Thyroid gland (tissue), 4 donors: ENCODE data around the gene ATXN7L1. TPM values are rescaled to one million over a fixed set of nuclear protein-coding genes. Genes with fewer than 3 reads are reported as not detected.
"Not testable (repeated sequence)": the region's sequence is repeated elsewhere in the genome, so short reads cannot be mapped to it uniquely, and the experiment has no call there.

Experiments used
- DNase-seq, 2 donors: peaks; one replicate each; pipeline ENCODE4 v3.0.0-alpha.2; 2019
- H3K27ac ChIP-seq, 3 donors: fragments of 200-600 bp; sonication (generic); 1 replicate in 2 of 3; 2 replicates in 1 of 3; pipeline ENCODE4 v1.5.1; 2016 to 2019; ENCODE audit warnings: mild to moderate bottlenecking in 1 of 3, moderate library complexity in 1 of 3
- H3K27me3 ChIP-seq: fragments of 200-600 bp; sonication (generic); one replicate; pipeline ENCODE4 v1.5.1; 2019
- H3K36me3 ChIP-seq, 2 donors: fragments of 200-600 bp; sonication (generic); one replicate each; pipeline ENCODE4 v1.5.1; 2016 to 2019
- H3K4me1 ChIP-seq, 2 donors: fragments of 200-600 bp; sonication (generic); one replicate each; pipeline ENCODE4 v1.5.1; 2017 to 2019
- H3K4me3 ChIP-seq, 3 donors: fragments of 200-600 bp; sonication (generic); replicated peaks in 1 of 3; 1 replicate in 2 of 3; 2 replicates in 1 of 3; pipeline ENCODE4 v1.5.1; 2016; ENCODE audit warnings: mild to moderate bottlenecking in 1 of 3
- H3K9me3 ChIP-seq: fragments of 200-600 bp; sonication (generic); one replicate; pipeline ENCODE4 v1.5.1; 2017
- POLR2A ChIP-seq, 2 donors: fragments of 450-650 bp; IDR thresholded peaks; one replicate each; pipeline ENCODE4 v1.6.1; 2017; ENCODE audit warnings: antibody characterized with exemption in 2 of 2, mild to moderate bottlenecking in 2 of 2, moderate library complexity in 1 of 2
- WGBS, 2 donors: methylation state at CpG; one replicate each; pipeline ENCODE4 v1.1.5; 2017; 5-methylcytosine and 5-hydroxymethylcytosine counted together
- intact Hi-C: fragments of 100-400 bp; cut with DNase I; formaldehyde crosslinking; loops from one replicate; pipeline ENCODE4 v1.15.1; 2023
- total RNA-seq, 4 donors: library from RNA; depleted of rRNA; stranded (reverse); fragments of >200 nt; gene quantifications; one replicate each; pipeline ENCODE4 v1.2.3, GENCODE V29; 2016
- TF ChIP-seq, protein P1 (sequence below), 6 experiments: fragments of 200-600 bp in 3 of 6; fragments of 450-650 bp in 3 of 6; sonication (generic) in 3 of 6; IDR thresholded peaks; one replicate each; pipeline ENCODE4 v1.5.1; 2016 to 2019; ENCODE audit warnings: antibody characterized with exemption in 6 of 6, mild to moderate bottlenecking in 2 of 6, inconsistent platforms in 1 of 6, moderate library complexity in 1 of 6

ATXN7L1 gene
- total RNA-seq, 4 donors from 2014 or later = 21.8 to 24.4 (median 22.8) TPM

GRCh38 chr7:105792488-105793370 lies 83.7 kb downstream of the ATXN7L1 start:
- WGBS, 2 donors = 90 to 92% methylated on average over 8 of the region's 8 CpGs
- Histone ChIP-seq H3K27ac (no peak overlapping the region), H3K36me3 (no peaks in the 10 kb centered on the region)

GRCh38 chr7:105791926-105792325 lies 84.5 kb downstream of the ATXN7L1 start:
- intact Hi-C loops = no loop called here

More at GRCh38 chr7:105792488-105793370, 83.7 kb downstream of the ATXN7L1 start:
- intact Hi-C loops = no loop called here
- Histone ChIP-seq H3K4me3 (no peak overlapping the region), H3K4me1 (no peaks in the 10 kb centered on the region), H3K27me3 (no peaks in the 10 kb centered on the region), H3K9me3 (no peaks in the 10 kb centered on the region)
- DNase-seq = no peak
- TF ChIP-seq, protein P1, sequence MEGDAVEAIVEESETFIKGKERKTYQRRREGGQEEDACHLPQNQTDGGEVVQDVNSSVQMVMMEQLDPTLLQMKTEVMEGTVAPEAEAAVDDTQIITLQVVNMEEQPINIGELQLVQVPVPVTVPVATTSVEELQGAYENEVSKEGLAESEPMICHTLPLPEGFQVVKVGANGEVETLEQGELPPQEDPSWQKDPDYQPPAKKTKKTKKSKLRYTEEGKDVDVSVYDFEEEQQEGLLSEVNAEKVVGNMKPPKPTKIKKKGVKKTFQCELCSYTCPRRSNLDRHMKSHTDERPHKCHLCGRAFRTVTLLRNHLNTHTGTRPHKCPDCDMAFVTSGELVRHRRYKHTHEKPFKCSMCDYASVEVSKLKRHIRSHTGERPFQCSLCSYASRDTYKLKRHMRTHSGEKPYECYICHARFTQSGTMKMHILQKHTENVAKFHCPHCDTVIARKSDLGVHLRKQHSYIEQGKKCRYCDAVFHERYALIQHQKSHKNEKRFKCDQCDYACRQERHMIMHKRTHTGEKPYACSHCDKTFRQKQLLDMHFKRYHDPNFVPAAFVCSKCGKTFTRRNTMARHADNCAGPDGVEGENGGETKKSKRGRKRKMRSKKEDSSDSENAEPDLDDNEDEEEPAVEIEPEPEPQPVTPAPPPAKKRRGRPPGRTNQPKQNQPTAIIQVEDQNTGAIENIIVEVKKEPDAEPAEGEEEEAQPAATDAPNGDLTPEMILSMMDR (IDR thresholded peaks at IDR 0.05) = no peak
- TF ChIP-seq POLR2A (IDR thresholded peaks at IDR 0.05) = no peak

DNA sequence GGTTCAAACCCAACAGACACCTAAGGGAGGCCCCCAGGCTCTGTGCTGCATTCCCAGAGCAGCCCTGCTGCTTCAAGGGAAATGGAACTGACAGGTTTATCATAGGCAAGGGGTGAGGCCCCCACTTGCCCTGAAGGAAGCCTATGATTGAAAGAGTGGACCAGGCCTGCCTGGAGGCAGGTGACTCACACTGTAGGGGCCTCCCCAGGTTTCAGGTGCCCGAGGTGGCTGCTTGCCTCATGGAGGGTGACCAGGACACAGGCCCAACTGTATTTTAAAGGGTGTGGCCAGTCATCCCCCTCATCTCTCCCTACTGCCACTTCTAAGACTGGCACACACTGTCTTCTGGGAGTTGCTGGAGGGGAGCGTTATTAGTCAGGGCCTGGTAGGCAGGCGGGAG lies 85.4 kb downstream of the ATXN7L1 start:
- Histone ChIP-seq H3K27me3 (no peaks in the 10 kb centered on the region), H3K36me3 (no peaks in the 10 kb centered on the region), H3K9me3 (no peaks in the 10 kb centered on the region), H3K4me3 (no peak overlapping the region), H3K4me1 (no peaks in the 10 kb centered on the region), H3K27ac (no peak overlapping the region)
- WGBS, 2 donors = 95 to 96% methylated on average over 2 to 3 of the region's 3 CpGs
- intact Hi-C loops = no loop called here
- TF ChIP-seq, protein P1 (IDR thresholded peaks at IDR 0.05) = no peak
- TF ChIP-seq POLR2A (IDR thresholded peaks at IDR 0.05) = no peak
- no peak for DNase-seq

More at GRCh38 chr7:105791926-105792325, 84.5 kb downstream of the ATXN7L1 start:
- Histone ChIP-seq H3K27me3 (no peaks in the 10 kb centered on the region), H3K4me1 (no peaks in the 10 kb centered on the region), H3K9me3 (no peaks in the 10 kb centered on the region), H3K27ac (no peak overlapping the region), H3K36me3 (no peaks in the 10 kb centered on the region), H3K4me3 (no peak overlapping the region)
- 93 to 95% methylated on average over 8 of the region's 8 CpGs for WGBS, 2 donors
- TF ChIP-seq, protein P1 (IDR thresholded peaks at IDR 0.05) = no peak
- TF ChIP-seq POLR2A (IDR thresholded peaks at IDR 0.05) = no peak
- no peak for DNase-seq

- H3K27me3 ChIP-seq, H3K27ac ChIP-seq, H3K4me3 ChIP-seq, intact Hi-C loops, DNase-seq, H3K9me3 ChIP-seq, H3K4me1 ChIP-seq, H3K36me3 ChIP-seq: not testable (repeated sequence)
- WGBS, 2 donors = 91 to 98% methylated on average over 2 of the region's 2 CpGs
These were observed 85.9 kb downstream of the ATXN7L1 start for GRCh38 chr7:105790452-105790851.

DNA sequence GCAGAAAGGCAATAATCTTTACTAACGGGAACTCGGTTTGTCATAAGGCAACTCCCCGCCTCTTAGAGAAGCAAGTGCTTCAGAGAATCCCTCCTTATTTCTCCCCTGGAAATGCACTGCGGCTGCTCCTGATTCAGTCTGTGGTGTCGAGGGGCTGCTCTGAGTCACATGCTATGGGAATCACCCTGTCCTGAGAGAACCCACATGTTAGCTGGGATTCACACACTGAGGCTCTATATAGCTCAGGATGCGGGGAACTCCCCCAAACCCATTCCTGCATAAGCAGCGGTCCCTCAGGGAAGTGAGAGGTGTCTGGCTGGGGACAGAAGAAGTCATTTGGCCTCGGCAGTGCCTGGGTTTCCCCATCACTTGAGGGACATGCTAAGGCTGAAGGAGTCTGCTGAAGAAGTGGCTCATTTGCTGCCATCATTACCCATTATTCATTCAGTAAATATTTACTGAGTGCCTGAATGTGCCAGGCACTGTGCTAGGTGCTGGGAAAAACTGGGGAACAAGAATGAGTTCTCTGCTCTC lies 87.5 kb downstream of the ATXN7L1 start:
- Histone ChIP-seq H3K4me3 (no peak overlapping the region), H3K4me1 (no peaks in the 10 kb centered on the region), H3K27me3 (no peaks in the 10 kb centered on the region), H3K36me3 (no peaks in the 10 kb centered on the region), H3K9me3 (no peaks in the 10 kb centered on the region), H3K27ac (no peak overlapping the region)
- no peak for TF ChIP-seq POLR2A (IDR thresholded peaks at IDR 0.05)
- intact Hi-C loops = no loop called here
- DNase-seq = no peak
- WGBS, 2 donors = 87 to 89% methylated on average over 8 of the region's 8 CpGs

DNA sequence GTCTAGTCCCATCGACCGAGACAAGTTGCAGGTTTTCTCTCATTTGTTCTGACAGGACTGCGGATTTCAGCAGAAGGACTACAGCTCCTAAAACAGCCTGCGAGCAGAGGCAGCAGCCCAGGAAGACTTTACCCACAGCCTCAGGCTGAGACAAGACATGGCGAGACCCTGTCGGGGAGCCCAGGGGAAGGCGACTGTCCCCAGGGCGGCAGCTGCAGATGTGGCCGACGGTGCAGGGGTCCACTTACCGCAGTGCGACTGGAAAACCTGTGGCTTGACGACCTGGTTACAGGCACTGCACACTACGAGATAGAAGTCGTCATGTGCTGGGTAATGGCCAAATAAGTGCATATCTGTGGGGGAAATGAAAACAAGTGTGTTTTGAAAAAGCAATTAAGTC lies 88.0 kb downstream of the ATXN7L1 start:
- Histone ChIP-seq H3K36me3 (no peaks in the 10 kb centered on the region), H3K9me3 (no peaks in the 10 kb centered on the region), H3K27ac (no peak overlapping the region), H3K4me3 (no peak overlapping the region), H3K27me3 (no peaks in the 10 kb centered on the region), H3K4me1 (no peaks in the 10 kb centered on the region)
- TF ChIP-seq, protein P1 (IDR thresholded peaks at IDR 0.05) = no peak
- 83 to 85% methylated on average over 14 to 15 of the region's 15 CpGs for WGBS, 2 donors
- intact Hi-C loops = no loop called here
- no peak for DNase-seq
